Measurements from ENCODE around the gene CLEC16A. TPM values are rescaled to one million over a fixed set of nuclear protein-coding genes. Genes with fewer than 3 reads are reported as not detected.

CLEC16A gene
- total and polyA plus RNA-seq, 9 of the 15 experiments (the other 6 are each of a cell fraction or from before 2014, with no cell fraction given), result 1.00 to 22.3 (median 10.0) TPM

DNA sequence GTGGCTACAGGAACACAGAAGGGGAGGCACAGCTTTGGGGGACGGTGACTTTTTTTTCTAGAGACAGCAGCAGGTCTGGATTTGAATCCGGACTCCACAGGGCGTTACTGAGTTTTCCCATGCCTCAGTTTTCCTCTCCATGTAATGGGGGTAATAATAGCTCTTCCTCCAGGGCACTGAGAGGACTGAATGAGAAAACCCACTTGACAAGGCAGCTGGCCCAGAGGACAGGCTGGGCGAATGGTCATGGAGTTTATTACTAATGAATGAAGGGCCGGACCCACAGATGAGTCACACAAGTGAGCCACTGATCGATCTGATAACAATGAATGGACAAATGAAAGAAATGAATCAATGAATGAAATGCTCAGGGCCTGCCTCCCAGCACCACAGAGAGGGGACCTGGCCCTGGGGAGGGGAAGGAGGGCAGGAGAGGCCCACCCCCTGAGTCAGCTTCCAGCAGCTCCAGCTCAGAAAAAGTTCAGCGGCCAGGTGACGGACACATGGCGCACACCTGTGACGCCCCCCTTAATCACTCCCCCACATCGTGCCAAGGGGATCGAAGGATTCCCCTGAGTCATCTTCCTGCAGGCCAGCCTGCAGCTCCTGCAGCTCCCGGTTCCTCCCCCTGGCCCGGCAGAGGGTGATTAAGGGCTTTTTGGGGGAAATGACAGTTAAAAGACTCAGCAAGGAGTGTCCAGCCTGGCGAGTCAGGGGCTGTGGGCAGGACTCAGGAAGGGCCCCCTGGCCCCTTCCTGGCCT lies 257.3 kb downstream of the CLEC16A start (continued):
- TF ChIP-seq, protein P1, sequence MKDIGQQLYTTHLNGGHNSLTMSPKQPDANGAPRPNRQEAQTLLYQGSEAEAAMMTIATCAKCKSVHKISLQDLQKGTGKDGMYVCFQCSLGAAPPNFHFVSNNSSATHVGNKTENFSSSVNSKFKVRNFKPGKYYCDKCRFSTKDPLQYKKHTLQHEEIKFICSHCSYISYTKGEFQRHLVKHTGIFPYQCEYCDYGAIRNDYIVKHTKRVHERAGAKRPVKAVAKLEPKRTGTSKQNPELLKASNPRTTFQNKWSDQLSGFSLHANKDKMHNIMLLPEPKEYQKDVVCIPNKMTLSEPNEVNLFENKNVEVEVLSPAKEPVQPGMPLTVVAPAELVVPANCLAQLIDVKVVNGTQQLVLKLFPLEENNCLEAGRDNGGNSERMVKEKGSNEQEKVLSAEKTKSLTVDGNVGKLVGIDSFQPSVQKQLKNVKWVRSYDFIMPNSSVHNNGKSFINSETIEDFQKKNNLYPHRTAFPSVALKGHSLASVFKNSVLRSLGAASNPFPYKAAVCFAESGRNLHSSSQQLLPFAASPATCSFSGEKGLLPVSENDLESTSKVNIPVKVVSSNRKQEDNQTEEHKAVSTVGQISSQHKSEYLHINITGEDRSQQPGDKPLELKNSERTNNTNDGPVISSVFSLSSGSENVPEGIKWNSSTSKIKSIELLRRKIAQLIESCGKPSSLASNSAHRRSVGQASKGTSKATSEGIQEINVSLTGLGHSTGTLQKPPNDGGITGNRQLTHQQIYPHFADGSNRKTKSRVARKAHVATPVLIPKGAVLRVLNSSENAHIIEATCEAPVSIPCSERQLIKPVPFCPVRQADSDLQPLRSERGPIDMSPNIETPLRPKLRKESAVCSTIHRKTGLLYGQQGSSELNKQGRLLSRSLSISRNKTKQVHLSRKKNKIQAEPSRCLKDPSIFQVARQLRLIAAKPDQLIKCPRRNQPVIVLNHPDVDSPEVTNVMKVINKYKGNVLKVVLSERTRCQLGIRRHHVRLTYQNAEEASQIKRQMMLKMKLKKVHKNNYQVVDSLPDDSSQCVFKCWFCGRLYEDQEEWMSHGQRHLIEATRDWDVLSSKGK (CRISPR knock-in tag; IDR thresholded peaks at IDR 0.05), result no peak
- no peak for TF ChIP-seq RUNX1 (IDR thresholded peaks at IDR 0.05; ENCODE audit: low read depth)
- peak; percentile 18; the same call in 1 of the 2 replicates for TF ChIP-seq ETV5 (CRISPR knock-in tag; IDR thresholded peaks at IDR 0.05; ENCODE audit: low read depth)
- TF ChIP-seq, protein P2, sequence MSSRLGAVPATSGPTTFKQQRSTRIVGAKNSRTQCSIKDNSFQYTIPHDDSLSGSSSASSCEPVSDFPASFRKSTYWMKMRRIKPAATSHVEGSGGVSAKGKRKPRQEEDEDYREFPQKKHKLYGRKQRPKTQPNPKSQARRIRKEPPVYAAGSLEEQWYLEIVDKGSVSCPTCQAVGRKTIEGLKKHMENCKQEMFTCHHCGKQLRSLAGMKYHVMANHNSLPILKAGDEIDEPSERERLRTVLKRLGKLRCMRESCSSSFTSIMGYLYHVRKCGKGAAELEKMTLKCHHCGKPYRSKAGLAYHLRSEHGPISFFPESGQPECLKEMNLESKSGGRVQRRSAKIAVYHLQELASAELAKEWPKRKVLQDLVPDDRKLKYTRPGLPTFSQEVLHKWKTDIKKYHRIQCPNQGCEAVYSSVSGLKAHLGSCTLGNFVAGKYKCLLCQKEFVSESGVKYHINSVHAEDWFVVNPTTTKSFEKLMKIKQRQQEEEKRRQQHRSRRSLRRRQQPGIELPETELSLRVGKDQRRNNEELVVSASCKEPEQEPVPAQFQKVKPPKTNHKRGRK (tag; IDR thresholded peaks at IDR 0.05), result no peak
- peak; percentile 39; the same call in 1 of the 2 replicates for TF ChIP-seq TRIM28 (IDR thresholded peaks at IDR 0.05)
- peak; percentile 79 for TF ChIP-seq LEF1 (IDR thresholded peaks at IDR 0.05)
- TF ChIP-seq ZNF232 (CRISPR knock-in tag; IDR thresholded peaks at IDR 0.05), result no peak
- no peak for TF ChIP-seq SETDB1 (IDR thresholded peaks at IDR 0.05; ENCODE audit: low read length)
- no peak; the same call in 1 of the 2 replicates for TF ChIP-seq MBD2 (IDR thresholded peaks at IDR 0.05; ENCODE audit: borderline replicate concordance, low read depth)
- TF ChIP-seq FOS (IDR thresholded peaks at IDR 0.05; ENCODE audit: extremely low read depth, insufficient read length), result peak; percentile 66
- peak; percentile 40 for TF ChIP-seq PHF20 (IDR thresholded peaks at IDR 0.05; ENCODE audit: partially characterized antibody)
- no peak for TF ChIP-seq ELF2 (CRISPR knock-in tag; IDR thresholded peaks at IDR 0.05)
- TF ChIP-seq SMC3 (conservative IDR thresholded peaks at IDR 0.05; ENCODE audit: insufficient read depth, low read depth, low read length), result no peak
- no peak for TF ChIP-seq ZNF165 (CRISPR knock-in tag; IDR thresholded peaks at IDR 0.05; ENCODE audit: borderline replicate concordance)
- no peak for TF ChIP-seq CCNT2 (IDR thresholded peaks at IDR 0.05; ENCODE audit: borderline replicate concordance, extremely low read depth, insufficient read length, low read depth, low read length)
- no peak for TF ChIP-seq ESRRB (CRISPR knock-in tag; IDR thresholded peaks at IDR 0.05; ENCODE audit: borderline replicate concordance)
- no peak for TF ChIP-seq ZNF79 (CRISPR knock-in tag; IDR thresholded peaks at IDR 0.05; ENCODE audit: low read depth)
- peak in 1 of 2 experiments; percentile 26; a peak in 2 of 4 replicates for TF ChIP-seq TBL1XR1 (IDR thresholded peaks at IDR 0.05; ENCODE audit: low read length in 2 of 2)
- TF ChIP-seq, protein P3, sequence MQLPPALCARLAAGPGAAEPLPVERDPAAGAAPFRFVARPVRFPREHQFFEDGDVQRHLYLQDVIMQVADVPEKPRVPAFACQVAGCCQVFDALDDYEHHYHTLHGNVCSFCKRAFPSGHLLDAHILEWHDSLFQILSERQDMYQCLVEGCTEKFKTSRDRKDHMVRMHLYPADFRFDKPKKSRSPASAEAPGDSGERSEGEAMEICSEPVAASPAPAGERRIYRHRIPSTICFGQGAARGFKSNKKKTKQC (CRISPR knock-in tag; IDR thresholded peaks at IDR 0.05), result peak; percentile 31; the same call in 1 of the 2 replicates
- TF ChIP-seq FOXP1 (CRISPR knock-in tag; IDR thresholded peaks at IDR 0.05), result 0 out of 2 replicates have a peak, but pooled peaks have one; percentile 3
- peak; percentile 47; the same call in 1 of the 2 replicates for TF ChIP-seq NFE2L1 (tag; IDR thresholded peaks at IDR 0.05; ENCODE audit: borderline replicate concordance, low read depth)
- TF ChIP-seq SMARCE1 (IDR thresholded peaks at IDR 0.05), result peak; percentile 94
- peak; percentile 87 for TF ChIP-seq MAFK (IDR thresholded peaks at IDR 0.05; ENCODE audit: low read length)
- TF ChIP-seq FOXA3 (CRISPR knock-in tag; conservative IDR thresholded peaks at IDR 0.05 in 1 of 2, IDR thresholded peaks at IDR 0.05 in 1 of 2), result no peak

Measured in K562 (cell line).